ENCODE data around the gene SHB. TPM values are rescaled to one million over a fixed set of nuclear protein-coding genes. Genes with fewer than 3 reads are reported as not detected.
A peak's percentile ranks its signal among the peaks of the same experiment; 100 is the strongest.

The SHB gene
- total RNA-seq, 2 donors from 2014 or later: 25.2 to 29.3 TPM

DNA sequence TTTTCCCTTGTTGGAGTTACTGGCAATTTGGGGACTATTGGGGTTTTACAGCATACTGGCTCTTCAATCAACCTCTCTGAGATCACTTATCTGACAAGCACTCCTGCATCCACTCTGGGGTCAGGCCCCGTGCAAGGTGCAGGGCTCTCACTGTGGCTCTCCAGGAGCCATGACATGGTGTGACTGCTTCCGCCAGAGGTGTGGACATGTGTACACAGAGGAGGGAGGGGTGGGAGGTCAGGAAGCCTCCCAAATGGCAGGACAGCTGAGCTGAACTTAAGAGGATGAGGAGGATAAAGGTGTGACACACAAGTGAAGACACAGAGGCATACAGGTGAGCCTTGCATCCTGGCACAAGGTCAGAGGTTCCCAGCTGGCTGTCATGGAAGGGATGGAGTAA lies 24.3 kb downstream of the SHB start:
- intact Hi-C loops (cut with DNase I): no loop called here
- TF ChIP-seq, protein P1, sequence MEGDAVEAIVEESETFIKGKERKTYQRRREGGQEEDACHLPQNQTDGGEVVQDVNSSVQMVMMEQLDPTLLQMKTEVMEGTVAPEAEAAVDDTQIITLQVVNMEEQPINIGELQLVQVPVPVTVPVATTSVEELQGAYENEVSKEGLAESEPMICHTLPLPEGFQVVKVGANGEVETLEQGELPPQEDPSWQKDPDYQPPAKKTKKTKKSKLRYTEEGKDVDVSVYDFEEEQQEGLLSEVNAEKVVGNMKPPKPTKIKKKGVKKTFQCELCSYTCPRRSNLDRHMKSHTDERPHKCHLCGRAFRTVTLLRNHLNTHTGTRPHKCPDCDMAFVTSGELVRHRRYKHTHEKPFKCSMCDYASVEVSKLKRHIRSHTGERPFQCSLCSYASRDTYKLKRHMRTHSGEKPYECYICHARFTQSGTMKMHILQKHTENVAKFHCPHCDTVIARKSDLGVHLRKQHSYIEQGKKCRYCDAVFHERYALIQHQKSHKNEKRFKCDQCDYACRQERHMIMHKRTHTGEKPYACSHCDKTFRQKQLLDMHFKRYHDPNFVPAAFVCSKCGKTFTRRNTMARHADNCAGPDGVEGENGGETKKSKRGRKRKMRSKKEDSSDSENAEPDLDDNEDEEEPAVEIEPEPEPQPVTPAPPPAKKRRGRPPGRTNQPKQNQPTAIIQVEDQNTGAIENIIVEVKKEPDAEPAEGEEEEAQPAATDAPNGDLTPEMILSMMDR (IDR thresholded peaks at IDR 0.05): no peak
- TF ChIP-seq POLR2A (IDR thresholded peaks at IDR 0.05): no peak
- H3K9me3 ChIP-seq: no peaks in the 10 kb centered on the region
- H3K4me1 ChIP-seq: peaks cover 93% of the 10 kb centered on the region
- no peaks in the 10 kb centered on the region for H3K36me3 ChIP-seq (replicated peaks in 1 of 2; ENCODE audit: insufficient read depth in 1 of 2, low read depth in 2 of 2)
- ATAC-seq: no peak
- no peak overlapping the region for H3K4me3 ChIP-seq
- 87 to 88% methylated on average over 2 of the region's 2 CpGs for WGBS, 2 donors
- peak overlapping the region; percentile 46 to 94 (median 90) for H3K27ac ChIP-seq
- no peak for DNase-seq
- no peaks in the 10 kb centered on the region for H3K27me3 ChIP-seq

DNA sequence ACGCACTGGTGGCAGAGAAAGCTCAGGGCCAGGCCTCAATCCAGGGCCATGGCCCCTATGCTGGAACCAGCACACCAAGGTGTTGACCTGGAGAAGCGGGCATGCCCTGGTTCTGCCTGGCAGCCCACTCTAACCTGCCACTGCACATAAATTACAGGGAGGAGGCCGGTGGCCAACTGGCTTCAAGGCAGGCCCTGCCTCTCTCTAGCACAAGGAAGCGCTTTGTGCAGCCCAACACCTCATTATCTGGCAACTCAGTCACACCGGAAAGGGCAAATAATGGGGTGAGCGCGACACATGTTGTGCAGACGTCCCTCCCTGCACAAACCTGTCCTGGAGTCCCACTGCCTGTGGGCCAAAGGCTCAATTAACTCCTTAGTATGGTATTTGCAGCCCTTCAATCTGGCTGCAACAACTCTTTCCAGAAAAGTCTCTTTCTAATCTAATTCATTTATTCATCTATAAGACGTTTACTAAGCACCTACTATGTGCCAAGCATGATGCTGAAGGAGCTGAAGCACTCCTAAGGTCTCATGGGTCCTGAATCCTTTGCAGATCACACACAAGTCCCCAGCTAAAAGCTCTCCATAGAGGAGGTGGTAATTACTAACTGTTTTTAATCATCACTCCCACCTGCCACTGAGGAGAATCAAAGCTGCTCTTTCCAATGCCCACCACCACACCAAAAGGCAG lies 24.9 kb downstream of the SHB start:
- Histone ChIP-seq H3K4me1 (peaks cover 93% of the 10 kb centered on the region), H3K4me3 (no peak overlapping the region)
- intact Hi-C loops (cut with DNase I): no loop called here

DNA sequence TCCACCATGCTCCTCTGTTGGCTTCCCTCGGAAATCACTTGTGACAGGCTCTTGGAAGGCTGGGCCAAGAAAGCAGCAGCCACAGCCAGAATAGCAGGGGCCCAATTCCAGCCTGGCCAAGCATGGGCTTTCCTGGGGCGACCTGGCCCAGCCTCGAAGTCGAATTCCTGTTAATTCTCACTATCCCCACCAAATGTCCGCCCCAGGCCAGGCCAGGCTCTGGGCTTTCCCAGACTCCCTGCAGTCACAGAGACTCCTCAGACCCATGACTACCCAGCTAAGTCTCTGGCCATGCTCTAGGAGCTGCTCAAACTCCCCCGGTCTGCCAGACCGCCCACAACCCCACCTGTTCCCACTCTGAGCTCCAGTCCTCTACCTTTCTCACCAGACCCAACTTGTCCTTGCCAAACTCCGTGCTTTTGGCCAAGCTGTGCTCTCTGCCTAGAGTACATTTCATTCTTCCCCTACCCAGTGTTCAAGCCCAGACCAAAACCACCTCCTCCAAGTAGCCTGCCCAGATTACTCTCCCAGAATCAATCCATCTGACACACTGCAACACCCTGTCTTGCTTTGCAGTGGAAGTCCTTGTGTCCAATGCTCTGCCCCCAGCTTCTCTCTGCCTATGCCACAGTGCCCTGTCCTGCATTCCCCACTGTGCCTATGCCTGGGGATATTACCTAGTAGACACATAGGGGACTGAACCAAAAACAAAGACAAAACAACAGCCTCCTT lies 26.2 kb downstream of the SHB start:
- peak overlapping the region in 3 of 4 donors; percentile 87 to 94 (median 92) for H3K27ac ChIP-seq
- peaks cover 93% of the 10 kb centered on the region for H3K4me1 ChIP-seq
- WGBS, 2 donors: 79 to 80% methylated on average over 7 to 8 of the region's 8 CpGs
- H3K27me3 ChIP-seq: no peaks in the 10 kb centered on the region
- no peak for TF ChIP-seq POLR2A (IDR thresholded peaks at IDR 0.05)
- TF ChIP-seq, protein P1 (IDR thresholded peaks at IDR 0.05): no peak
- intact Hi-C loops (cut with DNase I): no loop called here
- no peak for ATAC-seq
- no peak overlapping the region for H3K4me3 ChIP-seq
- DNase-seq: no peak
- H3K9me3 ChIP-seq: no peaks in the 10 kb centered on the region
- H3K36me3 ChIP-seq (replicated peaks in 1 of 2; ENCODE audit: insufficient read depth in 1 of 2, low read depth in 2 of 2): no peaks in the 10 kb centered on the region

More for the DNA sequence above, 24.9 kb downstream of the SHB start:
- DNase-seq (peak; percentile 38 to 73 (median 68)), ATAC-seq (no peak)
- no peaks in the 10 kb centered on the region for H3K36me3 ChIP-seq (replicated peaks in 1 of 2; ENCODE audit: insufficient read depth in 1 of 2, low read depth in 2 of 2)
- H3K27me3 ChIP-seq: no peaks in the 10 kb centered on the region
- TF ChIP-seq, protein P1 (IDR thresholded peaks at IDR 0.05): no peak
- TF ChIP-seq POLR2A (IDR thresholded peaks at IDR 0.05): no peak
- no peaks in the 10 kb centered on the region for H3K9me3 ChIP-seq
- peak overlapping the region; percentile 46 to 94 (median 90) for H3K27ac ChIP-seq
- 34 to 41% methylated on average over 8 to 9 of the region's 9 CpGs for WGBS, 2 donors

DNA sequence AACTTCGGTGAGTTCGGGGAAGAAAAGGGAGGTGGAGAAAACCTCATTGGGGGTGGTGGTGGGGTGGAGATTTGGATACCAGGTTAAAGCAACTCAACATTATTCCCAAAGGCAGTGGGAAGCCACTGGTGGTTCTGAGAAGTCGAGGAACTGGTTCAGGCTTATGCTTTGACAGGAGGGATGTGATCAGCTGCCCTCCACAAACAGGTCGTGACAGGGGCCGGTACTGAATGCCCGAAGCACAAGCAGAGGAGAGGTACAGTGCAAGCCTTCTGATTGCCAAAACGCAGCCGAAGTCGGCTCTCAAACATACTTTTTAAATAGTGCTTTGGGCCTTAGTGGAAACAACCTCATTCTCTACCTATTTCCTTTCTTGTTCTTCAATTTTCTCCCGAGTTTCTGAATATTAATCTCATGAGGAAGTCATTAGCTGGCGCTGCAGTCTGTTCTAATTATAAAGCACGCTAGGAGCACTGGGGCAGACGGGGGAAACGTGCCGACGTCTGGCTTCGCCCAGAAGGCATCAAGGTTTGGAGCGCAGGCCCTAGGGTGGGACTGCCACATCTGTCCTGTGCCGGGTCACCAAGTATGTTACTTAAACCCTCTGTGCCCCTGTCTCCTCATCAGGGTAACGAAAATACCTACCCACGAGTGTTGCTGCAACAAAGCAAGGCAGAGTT lies 27.3 kb downstream of the SHB start:
- ATAC-seq: no peak
- Histone ChIP-seq H3K36me3 (replicated peaks in 1 of 2; ENCODE audit: insufficient read depth in 1 of 2, low read depth in 2 of 2) (no peaks in the 10 kb centered on the region), H3K27ac (peak overlapping the region in 3 of 4 donors; percentile 32 to 94 (median 87)), H3K4me3 (no peak overlapping the region), H3K27me3 (no peaks in the 10 kb centered on the region), H3K9me3 (no peaks in the 10 kb centered on the region), H3K4me1 (peaks cover 91% of the 10 kb centered on the region)
- TF ChIP-seq, protein P1 (IDR thresholded peaks at IDR 0.05): no peak
- TF ChIP-seq POLR2A (IDR thresholded peaks at IDR 0.05): no peak
- DNase-seq: no peak
- WGBS, 2 donors: 70% methylated on average over 21 of the region's 21 CpGs
- intact Hi-C loops (cut with DNase I): no loop called here

Measured in body of pancreas (tissue), 4 donors.